ENCODE results near the gene SPAAR.

- TF ChIP-seq CTCF (IDR thresholded peaks at IDR 0.05) (no peak), EP300 (IDR thresholded peaks at IDR 0.05; ENCODE audit: low read depth) (no peak)
Observed at GRCh38 chr9:35899021-35899420, 10.3 kb upstream of the SPAAR start.
